Measurements from ENCODE around the gene PCDHGC3. TPM values are rescaled to one million over a fixed set of nuclear protein-coding genes. Genes with fewer than 3 reads are reported as not detected.

Gene PCDHGC3
- total RNA-seq, 5 donors from 2014 or later (not counting 1 experiment from before 2014, with no cell fraction given) = 0.12 to 0.30 (median 0.24) TPM; not detected in 1

GRCh38 chr5:141508798-141509611 lies 33.2 kb downstream of the PCDHGC3 start:
- Mint-ChIP-seq H3K36me3 (no peaks in the 10 kb centered on the region), H3K4me3 (no peak overlapping the region), H3K27me3 (peaks cover 0 to 6% of the 10 kb centered on the region in 2 donors), H3K9me3 (no peaks in the 10 kb centered on the region), H3K4me1 (peaks cover 14 to 23% (median 20%) of the 10 kb centered on the region in 3 donors), H3K27ac (peak overlapping the region in 1 of 2 donors; percentile 46)
- DNase-seq (no peak), ATAC-seq (replicated peaks in 1 of 4) (no peak)
- Histone ChIP-seq H3K9me3 (no peaks in the 10 kb centered on the region), H3K4me3 (ENCODE audit: control insufficient read depth in 1 of 2, extremely low read depth in 1 of 2, low read length in 1 of 2) (no peak overlapping the region), H3K4me1 (ENCODE audit: control insufficient read depth in 1 of 2, extremely low read depth in 1 of 2, insufficient read depth in 2 of 2, low read length in 2 of 2) (peaks cover 0 to 24% of the 10 kb centered on the region in 2 experiments), H3K27ac (ENCODE audit: low read length) (no peak overlapping the region), H3K27me3 (replicated peaks in 1 of 2; ENCODE audit: control insufficient read depth in 2 of 2, extremely low read depth in 1 of 2, insufficient read depth in 2 of 2, low read length in 1 of 2) (peaks cover 0 to 7% of the 10 kb centered on the region in 2 experiments), H3K36me3 (ENCODE audit: control insufficient read depth in 2 of 2, extremely low read depth in 1 of 2, insufficient read depth in 1 of 2, low read length in 1 of 2) (peaks cover 0 to 3% of the 10 kb centered on the region in 2 donors)
- 51% methylated on average over 10 of the region's 23 CpGs for WGBS (ENCODE audit: insufficient coverage)
- POLR2A ChIA-PET = interaction anchor here in 1 of 2 donors (0.6 kb wide), 1 partner anchor 80 kb away, joined by 3 read pairs; no protein-coding TSS in a partner anchor
- CTCF ChIA-PET = interaction anchor here (0.6 to 2.2 kb wide), 3 partner anchors 14 to 55 kb away, joined by 3 to 5 read pairs (median 4); no protein-coding TSS in a partner anchor

- no peak overlapping the region for H3K27ac ChIP-seq (ENCODE audit: low read length)
- Mint-ChIP-seq H3K36me3 (no peaks in the 10 kb centered on the region), H3K27ac (no peak overlapping the region), H3K4me1 (peaks cover 25 to 32% (median 27%) of the 10 kb centered on the region in 3 donors), H3K27me3 (peaks cover 0 to 1% of the 10 kb centered on the region in 2 donors), H3K9me3 (no peaks in the 10 kb centered on the region), H3K4me3 (no peak overlapping the region)
- no peaks in the 10 kb centered on the region for H3K9me3 ChIP-seq
- CTCF ChIA-PET = interaction anchor here (0.6 to 2.2 kb wide), 5 partner anchors 11 to 1794 kb away, joined by 3 to 7 read pairs (median 5); partner anchors contain the start of gene PCDHGA12 (in 1 of the 2)
- peaks cover 0 to 13% of the 10 kb centered on the region in 2 donors for H3K36me3 ChIP-seq (ENCODE audit: control insufficient read depth in 2 of 2, extremely low read depth in 1 of 2, insufficient read depth in 1 of 2, low read length in 1 of 2)
- peaks cover 3 to 32% of the 10 kb centered on the region in 2 experiments for H3K4me1 ChIP-seq (ENCODE audit: control insufficient read depth in 1 of 2, extremely low read depth in 1 of 2, insufficient read depth in 2 of 2, low read length in 2 of 2)
- DNase-seq (no peak), ATAC-seq (replicated peaks in 1 of 4) (no peak)
- POLR2A ChIA-PET = no interaction called here
- WGBS (ENCODE audit: insufficient coverage) = 100% methylated on average over 1 of the region's 9 CpGs
- no peak overlapping the region for H3K4me3 ChIP-seq (ENCODE audit: control insufficient read depth in 1 of 2, extremely low read depth in 1 of 2, low read length in 1 of 2)
- peaks cover 0 to 3% of the 10 kb centered on the region in 2 experiments for H3K27me3 ChIP-seq (replicated peaks in 1 of 2; ENCODE audit: control insufficient read depth in 2 of 2, extremely low read depth in 1 of 2, insufficient read depth in 2 of 2, low read length in 1 of 2)
Observed at GRCh38 chr5:141510160-141510559, 34.4 kb downstream of the PCDHGC3 start.

DNA sequence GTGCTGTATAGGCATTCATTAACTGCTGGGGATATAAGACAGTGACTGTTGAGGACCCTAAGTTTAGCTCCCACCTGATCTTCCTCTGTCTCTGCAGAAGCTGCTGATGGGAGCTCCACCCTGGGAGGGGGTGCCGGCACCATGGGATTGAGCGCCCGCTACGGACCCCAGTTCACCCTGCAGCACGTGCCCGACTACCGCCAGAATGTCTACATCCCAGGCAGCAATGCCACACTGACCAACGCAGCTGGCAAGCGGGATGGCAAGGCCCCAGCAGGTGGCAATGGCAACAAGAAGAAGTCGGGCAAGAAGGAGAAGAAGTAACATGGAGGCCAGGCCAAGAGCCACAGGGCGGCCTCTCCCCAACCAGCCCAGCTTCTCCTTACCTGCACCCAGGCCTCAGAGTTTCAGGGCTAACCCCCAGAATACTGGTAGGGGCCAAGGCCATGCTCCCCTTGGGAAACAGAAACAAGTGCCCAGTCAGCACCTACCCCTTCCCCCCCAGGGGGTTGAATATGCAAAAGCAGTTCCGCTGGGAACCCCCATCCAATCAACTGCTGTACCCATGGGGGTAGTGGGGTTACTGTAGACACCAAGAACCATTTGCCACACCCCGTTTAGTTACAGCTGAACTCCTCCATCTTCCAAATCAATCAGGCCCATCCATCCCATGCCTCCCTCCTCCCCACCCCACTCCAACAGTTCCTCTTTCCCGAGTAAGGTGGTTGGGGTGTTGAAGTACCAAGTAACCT lies 35.3 kb downstream of the PCDHGC3 start:
- no peaks in the 10 kb centered on the region for H3K9me3 ChIP-seq
- no peak for DNase-seq
- peaks cover 0 to 3% of the 10 kb centered on the region in 2 experiments for H3K27me3 ChIP-seq (replicated peaks in 1 of 2; ENCODE audit: control insufficient read depth in 2 of 2, extremely low read depth in 1 of 2, insufficient read depth in 2 of 2, low read length in 1 of 2)
- WGBS (ENCODE audit: insufficient coverage) = 99% methylated on average over 10 of the region's 14 CpGs
- H3K4me1 Mint-ChIP-seq = peaks cover 27 to 35% (median 30%) of the 10 kb centered on the region in 3 donors
- no peaks in the 10 kb centered on the region for H3K9me3 Mint-ChIP-seq
- no peak overlapping the region for H3K27ac ChIP-seq (ENCODE audit: low read length)
- no peak overlapping the region for H3K4me3 Mint-ChIP-seq
- H3K4me3 ChIP-seq (ENCODE audit: control insufficient read depth in 1 of 2, extremely low read depth in 1 of 2, low read length in 1 of 2) = no peak overlapping the region
- H3K27me3 Mint-ChIP-seq = no peaks in the 10 kb centered on the region
- peaks cover 5% of the 10 kb centered on the region for H3K36me3 Mint-ChIP-seq
- no peak overlapping the region for H3K27ac Mint-ChIP-seq
- peaks cover 3 to 37% of the 10 kb centered on the region in 2 experiments for H3K4me1 ChIP-seq (ENCODE audit: control insufficient read depth in 1 of 2, extremely low read depth in 1 of 2, insufficient read depth in 2 of 2, low read length in 2 of 2)
- ChIA-PET CTCF (interaction anchor here in 1 of 2 donors (0.6 to 2.2 kb wide), 3 partner anchors 11 to 81 kb away, joined by 3 to 5 read pairs (median 5); partner anchors contain the start of gene PCDHGA12), POLR2A (no interaction called here)
- H3K36me3 ChIP-seq (ENCODE audit: control insufficient read depth in 2 of 2, extremely low read depth in 1 of 2, insufficient read depth in 1 of 2, low read length in 1 of 2) = peaks cover 3 to 21% of the 10 kb centered on the region in 2 donors
- ATAC-seq (replicated peaks in 1 of 4) = no peak

GRCh38 chr5:141511771-141512325 lies 36.1 kb downstream of the PCDHGC3 start:
- Histone ChIP-seq H3K27ac (ENCODE audit: low read length) (no peak overlapping the region), H3K9me3 (no peaks in the 10 kb centered on the region), H3K4me1 (ENCODE audit: control insufficient read depth in 1 of 2, extremely low read depth in 1 of 2, insufficient read depth in 2 of 2, low read length in 2 of 2) (peaks cover 3 to 37% of the 10 kb centered on the region in 2 experiments), H3K36me3 (ENCODE audit: control insufficient read depth in 2 of 2, extremely low read depth in 1 of 2, insufficient read depth in 1 of 2, low read length in 1 of 2) (peaks cover 11 to 29% of the 10 kb centered on the region in 2 donors), H3K27me3 (replicated peaks in 1 of 2; ENCODE audit: control insufficient read depth in 2 of 2, extremely low read depth in 1 of 2, insufficient read depth in 2 of 2, low read length in 1 of 2) (peaks cover 0 to 3% of the 10 kb centered on the region in 2 experiments), H3K4me3 (ENCODE audit: control insufficient read depth in 1 of 2, extremely low read depth in 1 of 2, low read length in 1 of 2) (no peak overlapping the region)
- ChIA-PET POLR2A (interaction anchor here in 1 of 2 donors (0.8 kb wide), 1 partner anchor 192 kb away, joined by 4 read pairs; no protein-coding TSS in a partner anchor), CTCF (interaction anchor here (0.6 to 2.9 kb wide), 7 partner anchors 9 to 812 kb away, joined by 3 to 25 read pairs (median 4); partner anchors contain the start of genes PCDHGA10 (in 1 of the 2), PCDHGB3 (in 1 of the 2) and ZMAT2 (in 1 of the 2))
- peak overlapping the region in 1 of 2 donors; percentile 16 for H3K27ac Mint-ChIP-seq
- peaks cover 27 to 41% (median 33%) of the 10 kb centered on the region in 3 donors for H3K4me1 Mint-ChIP-seq
- WGBS (ENCODE audit: insufficient coverage) = 71% methylated on average over 2 of the region's 4 CpGs
- peaks cover 13% of the 10 kb centered on the region for H3K36me3 Mint-ChIP-seq
- no peak for ATAC-seq (replicated peaks in 1 of 4)
- H3K9me3 Mint-ChIP-seq = no peaks in the 10 kb centered on the region
- no peaks in the 10 kb centered on the region for H3K27me3 Mint-ChIP-seq
- peak overlapping the region in 2 of 3 donors; percentile 80 to 91 for H3K4me3 Mint-ChIP-seq
- DNase-seq = no peak

DNA sequence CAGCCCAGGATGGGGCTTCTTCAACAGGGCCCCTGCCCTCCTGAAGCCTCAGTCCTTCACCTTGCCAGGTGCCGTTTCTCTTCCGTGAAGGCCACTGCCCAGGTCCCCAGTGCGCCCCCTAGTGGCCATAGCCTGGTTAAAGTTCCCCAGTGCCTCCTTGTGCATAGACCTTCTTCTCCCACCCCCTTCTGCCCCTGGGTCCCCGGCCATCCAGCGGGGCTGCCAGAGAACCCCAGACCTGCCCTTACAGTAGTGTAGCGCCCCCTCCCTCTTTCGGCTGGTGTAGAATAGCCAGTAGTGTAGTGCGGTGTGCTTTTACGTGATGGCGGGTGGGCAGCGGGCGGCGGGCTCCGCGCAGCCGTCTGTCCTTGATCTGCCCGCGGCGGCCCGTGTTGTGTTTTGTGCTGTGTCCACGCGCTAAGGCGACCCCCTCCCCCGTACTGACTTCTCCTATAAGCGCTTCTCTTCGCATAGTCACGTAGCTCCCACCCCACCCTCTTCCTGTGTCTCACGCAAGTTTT lies 36.7 kb downstream of the PCDHGC3 start:
- peaks cover 3 to 37% of the 10 kb centered on the region in 2 experiments for H3K4me1 ChIP-seq (ENCODE audit: control insufficient read depth in 1 of 2, extremely low read depth in 1 of 2, insufficient read depth in 2 of 2, low read length in 2 of 2)
- peaks cover 11 to 35% of the 10 kb centered on the region in 2 donors for H3K36me3 ChIP-seq (ENCODE audit: control insufficient read depth in 2 of 2, extremely low read depth in 1 of 2, insufficient read depth in 1 of 2, low read length in 1 of 2)
- peak; percentile 41 to 88 (median 74) for DNase-seq
- Mint-ChIP-seq H3K27me3 (no peaks in the 10 kb centered on the region), H3K4me1 (peaks cover 27 to 41% (median 33%) of the 10 kb centered on the region in 3 donors), H3K9me3 (no peaks in the 10 kb centered on the region), H3K27ac (peak overlapping the region; percentile 34 to 80), H3K36me3 (peaks cover 18% of the 10 kb centered on the region), H3K4me3 (peak overlapping the region; percentile 80 to 91 (median 86))
- no peaks in the 10 kb centered on the region for H3K9me3 ChIP-seq
- peaks cover 0 to 3% of the 10 kb centered on the region in 2 experiments for H3K27me3 ChIP-seq (replicated peaks in 1 of 2; ENCODE audit: control insufficient read depth in 2 of 2, extremely low read depth in 1 of 2, insufficient read depth in 2 of 2, low read length in 1 of 2)
- no peak overlapping the region for H3K27ac ChIP-seq (ENCODE audit: low read length)
- ATAC-seq (replicated peaks in 1 of 4) = peak; percentile 45 to 64 (median 53)
- 20% methylated on average over 12 of the region's 28 CpGs for WGBS (ENCODE audit: insufficient coverage)
- ChIA-PET POLR2A (interaction anchor here in 1 of 2 donors (0.8 kb wide), 1 partner anchor 193 kb away, joined by 4 read pairs; no protein-coding TSS in a partner anchor), CTCF (interaction anchor here (0.6 to 2.9 kb wide), 22 partner anchors 8 to 812 kb away, joined by 3 to 25 read pairs (median 4); partner anchors contain the start of genes PCDHGA10 (in 1 of the 2), PCDHGA12 (in 1 of the 2), PCDHGB3 (in 1 of the 2) and TAF7 (in 1 of the 2))
- H3K4me3 ChIP-seq (ENCODE audit: control insufficient read depth in 1 of 2, extremely low read depth in 1 of 2, low read length in 1 of 2) = peak overlapping the region; percentile 50 to 86

Data from T-cell (primary cell).